GM18517 (cell line): ENCODE measurements around the gene GALNT2.

Experiments
- ATAC-seq: cut with Tn5 transposase; IDR thresholded peaks from one replicate; pipeline ENCODE4 v1.9.1; 2021; ENCODE audit warnings: mild to moderate bottlenecking, moderate library complexity; ENCODE audit not compliant: unreplicated experiment

Gene GALNT2

GRCh38 chr1:230066466-230067404, at the start of gene GALNT2:
TSS of gene GALNT2 (plus strand) at chr1:230067238. CDS start at chr1:230067281, 43 bp downstream.
- ATAC-seq = peak; percentile 86

DNA sequence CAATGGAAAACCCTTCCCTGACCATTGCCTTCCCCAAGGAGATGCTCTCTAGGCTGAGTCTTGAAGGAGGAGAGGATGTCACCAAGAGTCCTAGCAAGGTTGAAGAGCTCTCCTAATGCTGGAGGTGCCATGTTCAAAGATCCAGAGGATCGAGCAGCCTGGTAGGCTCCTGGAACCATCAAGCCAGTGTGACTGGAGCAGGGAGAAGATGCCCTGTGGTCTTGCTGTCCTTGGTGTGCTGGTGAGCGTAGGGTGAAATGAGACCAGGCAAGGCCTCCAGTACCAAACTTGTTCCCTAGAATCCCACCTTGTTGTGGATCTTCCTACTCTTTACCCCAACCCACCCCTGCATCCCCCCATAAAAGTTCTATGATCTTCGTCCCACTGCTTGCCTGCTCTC, 46.6 kb upstream of the GALNT2 start:
- ATAC-seq = no peak

DNA sequence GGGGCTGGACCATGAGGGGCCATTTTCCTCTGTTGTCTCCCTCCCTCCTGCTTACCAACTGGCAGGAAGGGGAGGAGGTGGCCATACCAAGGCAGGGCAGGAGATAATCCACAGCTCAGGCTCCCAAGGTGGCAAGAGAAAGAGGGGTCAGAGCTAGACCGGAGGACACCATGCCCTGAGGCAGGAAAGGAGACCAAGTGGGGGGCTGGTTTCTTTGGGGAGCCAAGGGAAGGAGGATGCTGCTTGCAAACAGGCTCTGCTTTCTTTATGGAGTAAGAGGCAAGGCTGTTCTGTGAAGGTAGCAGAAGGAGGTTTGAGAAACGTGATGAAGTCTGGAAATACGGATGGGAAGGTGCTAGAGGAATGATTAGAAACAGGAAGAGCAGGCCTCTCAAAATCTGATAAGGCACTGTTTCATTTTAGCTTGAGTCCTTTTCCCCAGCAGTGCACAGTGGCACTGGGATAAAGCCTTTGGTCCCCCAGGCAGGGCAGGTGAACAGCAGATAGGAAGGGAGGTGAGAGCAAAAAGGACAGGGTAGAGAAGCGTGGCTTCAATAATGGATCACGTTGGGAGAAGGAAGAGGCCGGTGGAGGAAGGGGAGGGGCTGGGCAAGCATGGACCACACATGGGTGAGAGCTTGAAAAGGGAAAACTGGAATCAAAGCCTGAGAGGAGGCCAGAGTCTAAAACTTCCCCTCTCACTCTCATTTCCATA, 44.2 kb upstream of the GALNT2 start:
- no peak for ATAC-seq

DNA sequence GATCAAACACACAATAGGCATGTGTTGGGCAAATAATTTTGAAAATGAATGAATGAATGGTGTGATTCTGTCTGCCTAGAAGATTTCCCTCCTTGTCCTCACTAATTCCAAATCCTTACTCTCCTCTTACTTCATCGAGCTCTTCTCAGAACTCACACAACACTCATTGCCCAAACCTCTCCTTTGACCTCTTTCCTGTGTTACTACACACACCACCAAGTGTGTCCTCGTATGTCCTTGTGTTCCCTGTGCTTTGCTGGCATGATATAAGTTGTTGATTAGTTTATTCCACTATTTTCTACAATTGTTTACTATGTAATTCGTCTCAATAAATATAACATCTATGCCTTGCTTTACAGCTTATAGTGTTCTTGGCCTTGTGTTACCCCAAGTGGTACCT, 41.4 kb upstream of the GALNT2 start:
- ATAC-seq = no peak

- ATAC-seq = no peak
Measured at GRCh38 chr1:230026139-230026538, 40.9 kb upstream of the GALNT2 start.

DNA sequence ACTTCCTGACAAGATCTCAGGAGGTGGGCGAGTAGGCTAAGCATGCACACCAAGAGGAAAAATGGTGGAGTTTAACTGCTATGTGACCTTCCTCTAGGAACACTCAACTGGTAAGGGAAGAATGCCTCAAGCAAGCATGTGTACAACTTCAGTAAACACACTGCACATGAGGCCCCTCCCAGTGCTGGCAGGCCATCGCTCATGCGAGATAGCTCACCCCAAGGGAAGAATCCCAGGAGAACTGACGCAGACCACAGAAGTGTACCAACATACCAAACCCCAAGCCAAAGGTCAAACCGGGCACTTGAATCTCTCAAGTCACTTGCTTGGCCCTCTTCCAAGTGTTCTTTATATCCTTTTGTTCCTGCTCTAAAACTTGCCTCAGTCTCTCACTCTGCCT, 40.5 kb upstream of the GALNT2 start:
- no peak for ATAC-seq

GRCh38 chr1:230028602-230029223, 38.3 kb upstream of the GALNT2 start:
- no peak for ATAC-seq

GRCh38 chr1:230029244-230029941, 37.6 kb upstream of the GALNT2 start:
- ATAC-seq = no peak

GRCh38 chr1:230030122-230030821, 36.8 kb upstream of the GALNT2 start:
- ATAC-seq = no peak

DNA sequence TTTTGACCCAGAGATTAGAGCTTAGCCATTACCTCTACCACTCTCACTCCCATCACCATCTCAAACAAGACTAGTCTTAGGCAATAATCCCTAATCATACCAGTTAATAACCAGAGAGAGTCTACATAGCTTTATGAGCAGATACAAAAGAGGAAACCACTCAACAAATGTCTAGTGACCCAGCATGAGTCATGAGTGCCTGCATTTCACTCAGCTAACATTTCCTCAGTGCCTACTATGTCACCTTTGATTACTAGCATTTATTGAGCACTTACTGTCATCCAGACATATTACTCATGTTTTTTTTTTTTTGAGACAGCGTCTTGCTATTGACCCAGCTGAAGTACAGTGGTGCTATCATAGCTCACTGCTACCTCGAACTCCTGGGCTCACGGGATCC, 35.9 kb upstream of the GALNT2 start:
- no peak for ATAC-seq

- ATAC-seq = no peak
Measured at GRCh38 chr1:230032516-230033281, 34.3 kb upstream of the GALNT2 start.

DNA sequence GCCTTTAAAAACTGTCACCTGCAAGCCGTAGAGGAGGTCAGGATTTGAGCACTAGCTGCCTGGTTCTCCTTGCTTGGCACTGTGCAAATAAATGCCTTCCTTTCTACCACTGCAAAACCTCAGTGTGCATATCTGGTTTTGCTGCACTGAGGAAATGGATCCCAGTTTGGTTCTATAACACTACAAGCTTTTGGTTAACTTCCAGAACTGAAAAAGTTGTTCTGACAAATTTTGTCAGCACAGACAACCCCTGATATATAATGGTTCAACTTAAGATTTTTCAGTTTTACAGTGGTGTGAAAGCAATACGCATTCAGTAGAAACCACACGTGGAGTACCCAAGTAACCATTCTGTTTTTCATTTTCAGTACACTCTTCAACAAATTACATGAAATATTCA, 29.8 kb upstream of the GALNT2 start:
- ATAC-seq = peak; percentile 67

DNA sequence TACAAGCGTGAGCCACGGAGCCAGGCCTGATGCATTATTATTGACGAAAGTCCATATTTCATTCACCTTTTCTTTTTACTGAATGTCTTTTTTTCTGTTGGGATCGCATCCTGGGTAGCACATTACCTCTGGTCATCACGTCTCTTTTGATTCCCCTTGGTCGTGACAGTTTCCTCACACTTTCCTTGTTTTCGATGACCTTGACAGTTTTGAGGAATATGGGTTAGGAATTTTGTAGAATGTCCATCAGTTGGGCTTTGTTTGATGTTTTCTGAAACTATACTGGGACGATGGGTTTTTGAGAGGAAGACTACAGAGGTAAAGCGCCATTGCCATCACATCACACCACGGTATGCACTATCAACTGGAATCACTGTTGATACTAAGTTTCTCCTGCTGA, 26.6 kb upstream of the GALNT2 start:
- no peak for ATAC-seq

GRCh38 chr1:230043081-230043480, 24.0 kb upstream of the GALNT2 start:
- no peak for ATAC-seq

- no peak for ATAC-seq
Measured at GRCh38 chr1:230044729-230045128, 22.3 kb upstream of the GALNT2 start.

DNA sequence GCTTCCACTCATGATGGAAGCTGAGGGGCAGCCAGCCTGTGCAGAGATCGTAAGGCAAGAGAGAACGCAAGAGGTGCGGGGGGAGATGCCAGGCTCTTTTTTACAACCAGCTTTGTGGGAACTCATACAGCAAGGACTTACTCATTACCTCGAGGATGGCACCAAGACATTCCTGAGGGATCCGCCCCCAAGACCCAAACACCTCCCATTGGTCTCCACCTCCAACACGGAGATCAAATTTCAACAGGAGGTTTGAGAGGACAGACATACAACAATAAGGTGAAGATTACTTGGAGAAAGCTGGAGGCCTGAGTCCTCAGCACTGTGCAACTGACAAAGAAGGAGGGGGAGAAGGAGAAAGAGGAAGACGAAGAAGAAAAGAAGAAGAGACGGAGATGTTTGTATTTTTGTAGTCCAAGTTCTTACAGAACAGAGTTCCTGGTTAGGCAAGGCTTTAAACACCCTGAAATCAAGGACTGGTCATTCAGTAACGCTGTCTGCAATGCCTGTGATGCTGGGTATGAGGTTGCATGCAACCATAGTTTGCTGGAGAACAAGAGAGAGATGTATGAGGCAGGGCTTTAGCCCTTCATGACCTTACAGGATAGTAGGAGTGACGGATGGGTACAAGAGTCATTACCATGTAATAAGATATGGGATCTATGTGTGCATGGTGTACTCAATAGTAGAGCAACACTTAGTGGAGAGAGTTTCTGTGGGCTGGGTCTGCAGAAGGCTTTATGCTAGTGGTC, 19.7 kb upstream of the GALNT2 start:
- ATAC-seq = no peak

DNA sequence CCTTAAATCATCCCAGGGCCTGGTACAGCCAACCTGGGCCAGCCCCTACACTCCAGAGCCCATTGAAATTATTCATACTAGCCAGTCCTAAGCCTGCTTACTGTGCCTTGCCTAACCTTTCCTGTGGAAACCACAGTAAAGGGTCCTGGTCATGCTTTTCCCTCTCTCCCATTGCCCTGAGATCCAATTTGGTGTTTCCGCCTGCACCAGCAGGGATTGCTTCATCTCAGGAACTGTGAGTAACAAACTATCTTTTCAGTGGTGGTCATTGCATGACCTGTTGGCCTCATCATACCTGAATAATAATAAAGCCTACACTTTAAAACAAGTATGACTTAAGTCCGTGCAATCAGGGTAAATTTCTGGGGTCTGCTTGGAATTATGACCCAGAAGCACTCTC, 18.7 kb upstream of the GALNT2 start:
- no peak for ATAC-seq

DNA sequence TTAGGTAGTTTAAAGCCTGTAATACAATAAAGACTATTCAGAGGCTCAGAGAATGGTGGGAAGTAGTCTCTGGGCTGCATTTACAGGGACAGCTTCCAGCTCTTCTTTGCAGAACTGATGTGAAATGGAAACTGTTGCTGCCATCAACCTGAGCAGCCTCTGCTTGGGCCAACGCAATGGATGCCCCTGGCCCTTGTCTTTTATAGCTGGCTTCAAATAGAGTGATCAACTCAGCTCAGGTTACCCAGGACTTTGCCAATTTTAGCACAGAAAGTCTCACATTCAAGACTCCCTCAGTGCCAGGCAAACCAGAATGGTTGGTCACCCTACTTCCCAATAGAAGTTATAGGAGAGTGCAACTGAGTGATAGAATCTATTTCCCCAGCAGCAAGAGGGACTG, 18.1 kb upstream of the GALNT2 start:
- ATAC-seq = no peak

DNA sequence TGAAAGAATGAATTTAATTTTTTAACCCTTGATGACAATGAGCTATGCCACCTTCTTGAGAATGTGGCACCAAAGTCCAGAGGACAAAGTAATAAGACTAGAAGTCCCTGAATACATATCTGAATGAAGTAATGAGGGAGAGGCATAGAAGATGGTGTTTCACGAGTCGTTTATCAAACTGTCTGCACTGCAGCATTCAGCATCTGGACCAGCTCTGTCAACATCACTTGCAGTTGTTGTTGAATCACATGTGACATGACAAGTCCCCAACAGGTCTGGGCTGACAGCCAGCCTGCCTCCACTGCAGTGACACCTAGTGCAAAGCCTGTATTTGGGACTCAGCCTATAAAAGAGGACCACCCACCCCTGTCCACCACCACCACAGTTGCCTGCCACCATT, 17.3 kb upstream of the GALNT2 start:
- no peak for ATAC-seq
